ENCODE measurements around the gene AJM1. TPM values are rescaled to one million over a fixed set of nuclear protein-coding genes. Genes with fewer than 3 reads are reported as not detected.
A peak's percentile ranks its signal among the peaks of the same experiment; 100 is the strongest.

AJM1 gene
- polyA plus RNA-seq, 1 donor from 2014 or later: 1.5 TPM

GRCh38 chr9:136806631-136807201 lies 35.6 kb upstream of the AJM1 start:
- Histone ChIP-seq H3K27me3 (ENCODE audit: insufficient read depth, low read depth, low read length) (no peaks in the 10 kb centered on the region), H2AFZ (ENCODE audit: low read depth, low read length) (no peak overlapping the region), H3K9me3 (ENCODE audit: low read length) (no peaks in the 10 kb centered on the region), H4K20me1 (ENCODE audit: insufficient read depth) (no peaks in the 10 kb centered on the region), H3K79me2 (replicated peaks; ENCODE audit: insufficient read depth, low read length) (peaks cover 28% of the 10 kb centered on the region), H3F3A (ENCODE audit: insufficient read depth, low read length, poor library complexity, severe bottlenecking) (no peaks in the 10 kb centered on the region), H3K36me3 (ENCODE audit: insufficient read depth, low read length) (no peaks in the 10 kb centered on the region), H3K9ac (ENCODE audit: low read length) (peak overlapping the region; percentile 77), H3K4me3 (ENCODE audit: low read length) (peak overlapping the region; percentile 80), H3K4me2 (ENCODE audit: low read length) (peak overlapping the region; percentile 76), H3K9me2 (ENCODE audit: insufficient read depth, low read length) (no peaks in the 10 kb centered on the region), H3K27ac (ENCODE audit: low read length) (no peak overlapping the region)
- TF ChIP-seq POLR2AphosphoS5 (IDR thresholded peaks at IDR 0.05): no peak

GRCh38 chr9:136807281-136808074 lies 34.8 kb upstream of the AJM1 start, which contains the start of gene RABL6:
Gene RABL6 (plus strand): TSS chr9:136807948. CDS start chr9:136808197, 249 bp downstream.
- Histone ChIP-seq H3K4me2 (ENCODE audit: low read length) (peak within 1 kb of the TSS; percentile 95), H4K20me1 (ENCODE audit: insufficient read depth) (no peaks in the 10 kb centered on the region), H3F3A (ENCODE audit: insufficient read depth, low read length, poor library complexity, severe bottlenecking) (no peaks in the 10 kb centered on the region), H3K9ac (ENCODE audit: low read length) (peak within 1 kb of the TSS; percentile 80), H3K27ac (ENCODE audit: low read length) (peak within 1 kb of the TSS; percentile 76), H3K36me3 (ENCODE audit: insufficient read depth, low read length) (no peaks in the 10 kb centered on the region), H3K4me3 (ENCODE audit: low read length) (peak within 1 kb of the TSS; percentile 80), H3K9me3 (ENCODE audit: low read length) (no peaks in the 10 kb centered on the region), H3K27me3 (ENCODE audit: insufficient read depth, low read depth, low read length) (no peaks in the 10 kb centered on the region), H2AFZ (ENCODE audit: low read depth, low read length) (peak within 1 kb of the TSS; percentile 60), H3K79me2 (replicated peaks; ENCODE audit: insufficient read depth, low read length) (peaks cover 28% of the 10 kb centered on the region), H3K9me2 (ENCODE audit: insufficient read depth, low read length) (no peaks in the 10 kb centered on the region)
- TF ChIP-seq EP300 (conservative IDR thresholded peaks at IDR 0.05; ENCODE audit: poor library complexity, severe bottlenecking) (peak; percentile 46), EZH2 (IDR thresholded peaks at IDR 0.05; ENCODE audit: borderline replicate concordance, insufficient read depth, low read length, poor library complexity, severe bottlenecking) (no peak), POLR2AphosphoS5 (IDR thresholded peaks at IDR 0.05) (peak; percentile 79), RAD21 (conservative IDR thresholded peaks at IDR 0.05) (no peak), CTCF (IDR thresholded peaks at IDR 0.05; ENCODE audit: poor library complexity, severe bottlenecking) (no peak), MXI1 (conservative IDR thresholded peaks at IDR 0.05; ENCODE audit: poor library complexity, severe bottlenecking) (peak; percentile 65), SMC3 (conservative IDR thresholded peaks at IDR 0.05; ENCODE audit: poor library complexity) (no peak), REST (IDR thresholded peaks at IDR 0.05; ENCODE audit: borderline replicate concordance) (peak; percentile 54), TAF1 (IDR thresholded peaks at IDR 0.05; ENCODE audit: low read depth) (peak; percentile 83)
